Natural killer cell (primary cell): ENCODE measurements around the gene PCDH9. TPM values are rescaled to one million over a fixed set of nuclear protein-coding genes. Genes with fewer than 3 reads are reported as not detected.

Experiments
- ATAC-seq, 3 donors: fragments of 150-1000 bp in 2 of 3; fragments of 200-7000 bp in 1 of 3; cut with Tn5 transposase; 1 replicate in 1 of 3; 2 replicates in 2 of 3; pipeline ENCODE4 v1.10.0; 2021; ENCODE audit warnings: mild to moderate bottlenecking in 2 of 3, moderate library complexity in 2 of 3
- DNase-seq, 2 donors: peaks; one replicate each; pipeline versions ENCODE4 v3.0.0 to v3.0.0-alpha.2; 2013 to 2021; ENCODE audit warnings: mixed read lengths in 1 of 2
- H3K27ac ChIP-seq: one replicate; pipeline ENCODE4 v1.5.1; 2013; ENCODE audit warnings: mild to moderate bottlenecking, low read length
- H3K27me3 ChIP-seq: one replicate; pipeline ENCODE4 v1.6.1; 2013; ENCODE audit warnings: low read length; ENCODE audit not compliant: control insufficient read depth, insufficient read depth
- H3K36me3 ChIP-seq: one replicate; pipeline ENCODE4 v1.6.1; 2013; ENCODE audit warnings: low read length; ENCODE audit not compliant: control insufficient read depth, insufficient read depth
- H3K4me1 ChIP-seq: one replicate; pipeline ENCODE4 v1.6.1; 2013; ENCODE audit warnings: low read length; ENCODE audit not compliant: control insufficient read depth, insufficient read depth
- H3K4me3 ChIP-seq: one replicate; pipeline ENCODE4 v1.5.1; 2013; ENCODE audit warnings: low read length
- H3K9me3 ChIP-seq: one replicate; pipeline ENCODE4 v1.6.1; 2013; ENCODE audit warnings: low read length; ENCODE audit not compliant: control insufficient read depth, insufficient read depth
- H3K27ac Mint-ChIP-seq, 2 donors: one replicate each; pipeline ENCODE4 v1.8.0; 2022; ENCODE audit warnings: mild to moderate bottlenecking in 2 of 2, mixed read lengths in 2 of 2, moderate library complexity in 1 of 2
- H3K27me3 Mint-ChIP-seq, 2 donors: one replicate each; pipeline ENCODE4 v1.8.0; 2022; ENCODE audit warnings: low read depth in 2 of 2, mixed read lengths in 2 of 2
- H3K36me3 Mint-ChIP-seq: one replicate; pipeline ENCODE4 v1.8.0; 2022; ENCODE audit warnings: mixed read lengths
- H3K4me1 Mint-ChIP-seq, 2 donors: one replicate each; pipeline ENCODE4 v1.8.0; 2022; ENCODE audit warnings: mixed read lengths in 2 of 2
- H3K4me3 Mint-ChIP-seq: one replicate; pipeline ENCODE4 v1.8.0; 2022; ENCODE audit warnings: mild to moderate bottlenecking, moderate library complexity, mixed read lengths
- H3K9me3 Mint-ChIP-seq, 2 donors: one replicate each; pipeline ENCODE4 v1.8.0; 2022; ENCODE audit warnings: mixed read lengths in 2 of 2
- WGBS: methylation state at CpG from one replicate; pipeline ENCODE4 v1.1.7; 2013; ENCODE audit warnings: missing lambda C conversion rate; ENCODE audit not compliant: insufficient coverage; 5-methylcytosine and 5-hydroxymethylcytosine counted together
- intact Hi-C: fragments of 100-400 bp; cut with micrococcal nuclease; formaldehyde crosslinking; loops from one replicate; pipeline ENCODE4 v1.14.2; 2022
- total RNA-seq, 4 donors: library from RNA; stranded (reverse); fragments of 120-200 nt in 1 of 4; gene quantifications; one replicate each; pipeline versions ENCODE4 v1.2.3 to v1.2.4, GENCODE V29; 2013 to 2022
- TF ChIP-seq, protein P1 (sequence below): fragments of 200-600 bp; IDR thresholded peaks from one replicate; pipeline ENCODE4 v1.8.0; 2022; ENCODE audit warnings: antibody characterized with exemption

PCDH9 gene
- total RNA-seq, 3 donors from 2014 or later (not counting 1 experiment from before 2014, with no cell fraction given): 0.43 to 1.5 (median 0.68) TPM

DNA sequence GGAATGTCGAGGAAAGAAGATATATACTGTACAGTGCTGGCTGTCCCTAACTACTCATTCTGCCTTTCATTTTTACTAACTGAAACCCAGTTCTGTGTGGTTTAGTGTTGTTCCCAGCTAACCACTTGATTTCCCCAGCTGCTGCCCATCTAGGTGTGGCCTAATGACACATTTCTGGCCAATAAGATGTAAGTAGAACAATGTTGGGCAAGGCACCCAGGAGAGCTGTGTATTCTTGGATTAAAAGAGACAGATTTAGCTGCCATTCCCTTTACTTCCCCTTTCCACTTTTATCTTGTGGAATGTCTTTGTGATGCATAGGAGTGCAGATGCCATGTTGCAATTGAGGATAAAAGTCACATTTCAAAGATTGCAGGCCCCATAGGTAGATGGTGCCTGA is 28.3 kb upstream of the PCDH9 start:
- no peaks in the 10 kb centered on the region for H3K36me3 ChIP-seq
- Mint-ChIP-seq H3K9me3 (peaks cover 0 to 2% of the 10 kb centered on the region in 2 donors), H3K36me3 (no peaks in the 10 kb centered on the region), H3K4me1 (peaks cover 0 to 5% of the 10 kb centered on the region in 2 donors), H3K4me3 (no peak overlapping the region), H3K27me3 (no peaks in the 10 kb centered on the region), H3K27ac (no peak overlapping the region)
- no CpG with 5 or more reads among the region's 1 CpG for WGBS
- H3K27me3 ChIP-seq: peaks cover 2% of the 10 kb centered on the region
- no peaks in the 10 kb centered on the region for H3K4me1 ChIP-seq
- H3K4me3 ChIP-seq: no peak overlapping the region
- intact Hi-C loops: no loop called here
- ATAC-seq (no peak), DNase-seq (no peak)
- no peak overlapping the region for H3K27ac ChIP-seq
- H3K9me3 ChIP-seq: no peaks in the 10 kb centered on the region
- TF ChIP-seq, protein P1, sequence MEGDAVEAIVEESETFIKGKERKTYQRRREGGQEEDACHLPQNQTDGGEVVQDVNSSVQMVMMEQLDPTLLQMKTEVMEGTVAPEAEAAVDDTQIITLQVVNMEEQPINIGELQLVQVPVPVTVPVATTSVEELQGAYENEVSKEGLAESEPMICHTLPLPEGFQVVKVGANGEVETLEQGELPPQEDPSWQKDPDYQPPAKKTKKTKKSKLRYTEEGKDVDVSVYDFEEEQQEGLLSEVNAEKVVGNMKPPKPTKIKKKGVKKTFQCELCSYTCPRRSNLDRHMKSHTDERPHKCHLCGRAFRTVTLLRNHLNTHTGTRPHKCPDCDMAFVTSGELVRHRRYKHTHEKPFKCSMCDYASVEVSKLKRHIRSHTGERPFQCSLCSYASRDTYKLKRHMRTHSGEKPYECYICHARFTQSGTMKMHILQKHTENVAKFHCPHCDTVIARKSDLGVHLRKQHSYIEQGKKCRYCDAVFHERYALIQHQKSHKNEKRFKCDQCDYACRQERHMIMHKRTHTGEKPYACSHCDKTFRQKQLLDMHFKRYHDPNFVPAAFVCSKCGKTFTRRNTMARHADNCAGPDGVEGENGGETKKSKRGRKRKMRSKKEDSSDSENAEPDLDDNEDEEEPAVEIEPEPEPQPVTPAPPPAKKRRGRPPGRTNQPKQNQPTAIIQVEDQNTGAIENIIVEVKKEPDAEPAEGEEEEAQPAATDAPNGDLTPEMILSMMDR: no peak

DNA sequence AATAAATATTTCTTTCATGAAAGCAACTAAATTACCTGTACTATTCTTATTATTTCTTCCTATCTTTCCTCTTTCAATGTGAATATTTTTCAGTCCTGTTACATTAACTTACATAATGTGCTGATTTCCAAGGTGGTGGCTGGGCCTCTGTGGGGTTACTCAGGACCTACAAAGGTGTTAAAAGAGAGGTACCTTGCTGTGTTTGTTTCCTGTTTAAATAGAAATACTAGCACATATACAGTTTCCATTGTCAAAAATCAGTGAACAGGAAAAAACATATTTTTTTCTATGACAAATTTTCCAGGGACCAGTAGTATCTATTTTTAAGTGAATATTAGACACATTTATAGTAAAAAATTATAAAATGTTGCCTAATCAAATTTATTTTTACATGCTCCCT is 8.7 kb upstream of the PCDH9 start:
- TF ChIP-seq, protein P1: no peak
- Histone ChIP-seq H3K9me3 (no peaks in the 10 kb centered on the region), H3K27me3 (no peaks in the 10 kb centered on the region), H3K4me3 (no peak overlapping the region), H3K36me3 (no peaks in the 10 kb centered on the region), H3K4me1 (no peaks in the 10 kb centered on the region), H3K27ac (no peak overlapping the region)
- ATAC-seq: no peak
- H3K4me1 Mint-ChIP-seq: no peaks in the 10 kb centered on the region
- H3K36me3 Mint-ChIP-seq: no peaks in the 10 kb centered on the region
- intact Hi-C loops: loop anchor here (5.0 kb wide), 1 partner anchor 1582 kb away; no protein-coding TSS in a partner anchor
- no peak overlapping the region for H3K4me3 Mint-ChIP-seq
- H3K9me3 Mint-ChIP-seq: no peaks in the 10 kb centered on the region
- H3K27me3 Mint-ChIP-seq: peaks cover 2 to 9% of the 10 kb centered on the region in 2 donors
- no peak for DNase-seq
- no peak overlapping the region for H3K27ac Mint-ChIP-seq

DNA sequence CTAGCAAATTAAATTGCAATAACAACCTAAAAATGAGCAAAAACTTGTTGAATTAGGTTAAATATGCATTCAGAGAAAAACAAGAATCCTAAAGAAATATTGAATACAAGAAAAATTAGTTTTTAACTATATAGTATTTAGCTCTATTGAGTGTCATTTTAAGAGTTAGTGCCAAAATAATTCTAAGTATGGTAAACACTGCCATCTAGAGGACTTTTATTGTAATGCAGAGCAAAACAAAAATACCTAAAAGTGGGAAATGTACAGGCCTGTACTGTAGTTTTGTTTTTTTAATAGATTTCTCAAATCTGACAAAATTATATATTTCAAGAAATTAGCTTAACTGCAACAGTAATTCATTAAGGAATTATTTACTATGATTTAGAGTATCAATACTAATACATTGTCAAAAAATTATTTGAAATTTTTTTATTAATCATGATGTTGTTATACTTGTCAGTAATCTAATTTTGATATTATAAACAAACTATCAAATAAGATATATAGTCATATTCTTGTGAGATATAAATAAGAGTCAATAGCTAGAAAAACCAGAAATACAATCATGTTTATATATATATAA is 8.2 kb upstream of the PCDH9 start:
- ATAC-seq: peak; percentile 57 to 75 (median 67)
- no peaks in the 10 kb centered on the region for H3K9me3 ChIP-seq
- no peaks in the 10 kb centered on the region for H3K4me1 ChIP-seq
- no peak overlapping the region for H3K27ac ChIP-seq
- no peaks in the 10 kb centered on the region for H3K27me3 ChIP-seq
- H3K4me3 Mint-ChIP-seq: no peak overlapping the region
- no peak overlapping the region for H3K27ac Mint-ChIP-seq
- TF ChIP-seq, protein P1: peak; percentile 91
- H3K4me3 ChIP-seq: no peak overlapping the region
- DNase-seq: peak in 1 of 2 donors; percentile 57
- no peaks in the 10 kb centered on the region for H3K4me1 Mint-ChIP-seq
- H3K27me3 Mint-ChIP-seq: peaks cover 2 to 9% of the 10 kb centered on the region in 2 donors
- no peaks in the 10 kb centered on the region for H3K36me3 Mint-ChIP-seq
- no peaks in the 10 kb centered on the region for H3K36me3 ChIP-seq
- H3K9me3 Mint-ChIP-seq: no peaks in the 10 kb centered on the region
- intact Hi-C loops: loop anchor here (5.0 kb wide), 1 partner anchor 1581 kb away; no protein-coding TSS in a partner anchor

DNA sequence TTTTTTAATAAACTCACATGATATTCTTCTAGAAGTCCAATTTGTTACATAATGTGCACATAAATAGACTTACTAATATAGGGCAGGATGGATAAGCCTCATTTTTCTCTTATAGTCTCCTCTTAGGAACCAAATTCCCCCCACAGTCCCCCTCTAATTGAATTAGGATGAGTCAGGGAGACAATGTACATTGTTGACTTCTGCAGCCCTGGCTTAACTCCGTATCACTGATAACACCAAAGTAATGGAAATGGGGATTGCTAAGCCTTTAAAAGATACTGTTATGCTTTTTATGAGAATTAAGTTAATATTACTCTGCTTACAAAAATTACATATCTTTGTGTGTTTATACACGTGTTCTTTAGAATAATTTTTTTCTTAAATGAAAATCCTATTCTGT is 5.1 kb upstream of the PCDH9 start:
- no peaks in the 10 kb centered on the region for H3K36me3 Mint-ChIP-seq
- H3K36me3 ChIP-seq: no peaks in the 10 kb centered on the region
- H3K4me3 Mint-ChIP-seq: no peak overlapping the region
- TF ChIP-seq, protein P1: no peak
- H3K27me3 Mint-ChIP-seq: peaks cover 2 to 9% of the 10 kb centered on the region in 2 donors
- WGBS: no CpG with 5 or more reads among the region's 2 CpGs
- no peak for DNase-seq
- H3K9me3 Mint-ChIP-seq: no peaks in the 10 kb centered on the region
- peaks cover 0 to 11% of the 10 kb centered on the region in 2 donors for H3K4me1 Mint-ChIP-seq
- no peak for ATAC-seq
- peaks cover 7% of the 10 kb centered on the region for H3K4me1 ChIP-seq
- H3K4me3 ChIP-seq: no peak overlapping the region
- no peak overlapping the region for H3K27ac Mint-ChIP-seq
- H3K27me3 ChIP-seq: no peaks in the 10 kb centered on the region
- no peak overlapping the region for H3K27ac ChIP-seq
- intact Hi-C loops: loop anchor here (5.0 kb wide), 1 partner anchor 1578 kb away; no protein-coding TSS in a partner anchor
- no peaks in the 10 kb centered on the region for H3K9me3 ChIP-seq
